Bronchial smooth muscle cell (primary cell): Measurements from ENCODE around the gene ARF6. TPM values are rescaled to one million over a fixed set of nuclear protein-coding genes. Genes with fewer than 3 reads are reported as not detected.

Source experiments
- total RNA-seq: library from RNA; depleted of rRNA; stranded (reverse); fragments of >200 nt; gene quantifications from 2 replicates; pipeline ENCODE4 v1.2.1, GENCODE V29; 2014

The ARF6 gene
- total RNA-seq, result 30.8 and 45.9 TPM in 2 replicates

DNA sequence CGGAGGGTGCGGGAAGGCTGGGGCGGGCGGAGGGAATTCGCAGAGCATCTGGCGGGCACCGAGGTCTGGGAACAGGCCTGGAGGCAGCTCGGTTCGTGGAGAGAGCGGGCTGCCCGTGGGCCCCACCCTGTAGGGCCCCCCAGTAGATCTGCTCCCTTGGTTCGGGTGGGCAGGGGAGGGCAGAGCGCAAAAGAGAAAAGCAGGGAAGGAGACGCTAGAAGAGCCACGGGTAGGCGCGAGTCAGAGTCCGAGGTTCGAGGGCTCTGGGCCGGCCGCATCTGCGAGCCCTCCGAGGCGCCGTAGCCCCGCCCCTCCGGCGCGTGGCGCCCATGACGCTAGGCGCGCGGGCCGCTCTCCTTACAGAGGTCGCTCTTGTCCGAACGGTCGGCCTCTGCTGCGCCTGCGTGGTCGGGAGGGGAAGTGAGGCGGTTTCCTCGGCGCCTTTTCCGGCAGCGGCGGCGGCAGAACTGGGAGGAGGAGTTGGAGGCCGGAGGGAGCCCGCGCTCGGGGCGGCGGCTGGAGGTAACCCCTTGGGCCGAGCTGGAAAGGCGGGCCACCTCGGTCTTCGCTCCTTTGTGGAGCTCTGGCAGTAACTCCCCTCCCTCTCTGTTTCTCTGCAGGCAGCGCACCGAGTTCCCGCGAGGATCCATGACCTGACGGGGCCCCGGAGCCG is at the start of gene ARF6:
Gene ARF6 (plus strand): TSS at position 447 of the 673 bp plus-strand sequence. CDS start 655 bp downstream, outside the sequence.

DNA sequence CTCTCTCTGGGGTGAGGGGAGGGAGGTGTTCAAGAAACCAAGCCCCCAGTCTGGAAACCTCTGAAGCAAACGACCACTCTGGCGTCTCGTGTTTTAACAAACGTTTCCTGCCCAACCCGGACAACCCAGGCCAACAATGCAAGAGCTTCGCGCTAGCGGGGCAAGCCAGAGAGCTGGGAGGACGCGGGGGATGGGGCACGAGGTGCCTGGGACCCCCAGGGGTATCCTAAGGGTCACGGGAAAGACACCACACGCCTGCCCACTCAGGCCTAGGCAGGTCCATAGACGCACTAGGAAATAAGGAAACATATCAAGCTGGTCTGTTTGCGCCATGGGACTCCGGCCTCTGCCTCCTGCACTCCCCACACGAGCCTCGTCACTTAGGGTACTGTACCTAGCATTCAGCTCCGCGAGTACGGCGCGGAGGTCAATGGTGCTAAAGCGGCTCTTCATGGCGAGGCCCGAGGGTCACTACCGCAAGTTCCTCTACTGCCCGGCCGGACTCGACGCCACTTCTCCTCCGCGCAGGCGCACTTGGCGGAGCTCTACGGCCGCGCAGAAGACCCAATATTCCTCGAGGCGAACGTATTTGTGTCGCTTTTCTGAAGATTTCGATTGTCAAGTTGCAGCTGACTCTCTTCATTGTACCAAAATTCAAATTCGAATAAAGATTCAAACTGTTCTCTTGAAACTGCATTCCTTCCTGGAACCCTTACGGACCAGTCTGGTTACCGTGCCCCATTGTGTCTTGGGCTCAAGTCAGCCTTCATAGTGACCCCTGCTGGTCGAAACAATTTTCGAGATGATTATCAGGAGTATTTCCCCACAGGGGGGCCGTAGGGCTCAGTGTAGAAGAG is 40.4 kb upstream of the ARF6 start, which contains the start of gene NEMF:
Gene NEMF (minus strand): TSS at position 488 of the 857 bp plus-strand sequence. CDS start 35 bp downstream, at position 453.

Other genes starting within 250 kb of the ARF6 start
- 1.3 and 2.8 TPM in 2 replicates for gene POLE2, start 204.9 kb upstream of the ARF6 start, total RNA-seq
- gene KLHDC1, start 200.0 kb upstream of the ARF6 start, total RNA-seq, result 6.5 and 9.0 TPM in 2 replicates
- 115 and 118 TPM in 2 replicates for gene KLHDC2, start 124.9 kb upstream of the ARF6 start, total RNA-seq
- gene NEMF, start 40.3 kb upstream of the ARF6 start, total RNA-seq, result 53.3 and 69.3 TPM in 2 replicates
- 2.8 and 3.8 TPM in 2 replicates for gene VCPKMT, start 223.5 kb downstream of the ARF6 start, total RNA-seq